ENCODE measurements around the gene ITPKC.

DNA sequence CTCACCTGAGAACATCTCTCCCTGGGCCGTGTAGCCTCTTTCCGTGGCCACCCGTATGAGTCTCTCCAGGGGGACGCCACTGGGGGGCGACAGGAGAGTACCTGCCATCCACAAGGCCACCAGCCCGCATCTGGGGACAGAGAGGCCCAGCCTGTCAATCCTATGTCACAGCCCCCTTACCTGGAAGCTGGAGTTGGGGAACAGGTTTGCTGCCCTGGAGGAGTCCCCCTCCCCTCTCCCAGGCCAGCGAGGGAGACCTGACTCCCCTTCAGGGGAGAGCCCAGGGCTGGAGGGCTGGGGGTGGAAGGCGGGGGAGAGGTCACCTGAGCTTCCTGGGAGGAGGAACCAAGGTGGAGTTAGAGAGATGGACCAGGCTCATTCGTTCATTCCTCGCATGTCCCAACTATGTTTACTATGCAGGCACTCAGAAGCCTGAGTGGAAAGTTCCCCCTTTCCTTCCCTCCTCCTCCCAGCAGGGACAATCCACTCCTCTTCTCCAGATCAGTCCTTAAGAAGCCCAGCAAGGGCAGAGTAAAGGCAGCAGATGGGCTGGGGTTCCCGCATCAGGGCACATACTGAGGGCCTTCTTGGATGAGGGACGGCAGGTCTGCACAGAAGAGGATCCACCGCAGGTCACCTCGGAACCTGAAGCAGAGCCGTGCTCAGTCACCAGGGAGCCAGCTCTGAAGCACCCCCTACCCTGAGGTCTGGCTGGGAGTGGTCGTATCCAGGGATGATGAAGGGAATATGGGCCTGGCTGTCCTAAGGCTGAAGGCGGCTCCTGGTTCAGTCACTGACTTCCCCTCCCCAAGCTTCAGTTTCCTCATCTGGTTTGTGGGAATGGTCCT lies 27.9 kb downstream of the ITPKC start:
- TF ChIP-seq, protein P1, sequence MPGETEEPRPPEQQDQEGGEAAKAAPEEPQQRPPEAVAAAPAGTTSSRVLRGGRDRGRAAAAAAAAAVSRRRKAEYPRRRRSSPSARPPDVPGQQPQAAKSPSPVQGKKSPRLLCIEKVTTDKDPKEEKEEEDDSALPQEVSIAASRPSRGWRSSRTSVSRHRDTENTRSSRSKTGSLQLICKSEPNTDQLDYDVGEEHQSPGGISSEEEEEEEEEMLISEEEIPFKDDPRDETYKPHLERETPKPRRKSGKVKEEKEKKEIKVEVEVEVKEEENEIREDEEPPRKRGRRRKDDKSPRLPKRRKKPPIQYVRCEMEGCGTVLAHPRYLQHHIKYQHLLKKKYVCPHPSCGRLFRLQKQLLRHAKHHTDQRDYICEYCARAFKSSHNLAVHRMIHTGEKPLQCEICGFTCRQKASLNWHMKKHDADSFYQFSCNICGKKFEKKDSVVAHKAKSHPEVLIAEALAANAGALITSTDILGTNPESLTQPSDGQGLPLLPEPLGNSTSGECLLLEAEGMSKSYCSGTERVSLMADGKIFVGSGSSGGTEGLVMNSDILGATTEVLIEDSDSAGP (CRISPR knock-in tag; IDR thresholded peaks at IDR 0.05; ENCODE audit: borderline replicate concordance), result peak; percentile 38; the same call in 1 of the 2 replicates
- TF ChIP-seq ZBTB8A (CRISPR knock-in tag; IDR thresholded peaks at IDR 0.05; ENCODE audit: borderline replicate concordance, low read depth), result no peak
- TF ChIP-seq, protein P2, sequence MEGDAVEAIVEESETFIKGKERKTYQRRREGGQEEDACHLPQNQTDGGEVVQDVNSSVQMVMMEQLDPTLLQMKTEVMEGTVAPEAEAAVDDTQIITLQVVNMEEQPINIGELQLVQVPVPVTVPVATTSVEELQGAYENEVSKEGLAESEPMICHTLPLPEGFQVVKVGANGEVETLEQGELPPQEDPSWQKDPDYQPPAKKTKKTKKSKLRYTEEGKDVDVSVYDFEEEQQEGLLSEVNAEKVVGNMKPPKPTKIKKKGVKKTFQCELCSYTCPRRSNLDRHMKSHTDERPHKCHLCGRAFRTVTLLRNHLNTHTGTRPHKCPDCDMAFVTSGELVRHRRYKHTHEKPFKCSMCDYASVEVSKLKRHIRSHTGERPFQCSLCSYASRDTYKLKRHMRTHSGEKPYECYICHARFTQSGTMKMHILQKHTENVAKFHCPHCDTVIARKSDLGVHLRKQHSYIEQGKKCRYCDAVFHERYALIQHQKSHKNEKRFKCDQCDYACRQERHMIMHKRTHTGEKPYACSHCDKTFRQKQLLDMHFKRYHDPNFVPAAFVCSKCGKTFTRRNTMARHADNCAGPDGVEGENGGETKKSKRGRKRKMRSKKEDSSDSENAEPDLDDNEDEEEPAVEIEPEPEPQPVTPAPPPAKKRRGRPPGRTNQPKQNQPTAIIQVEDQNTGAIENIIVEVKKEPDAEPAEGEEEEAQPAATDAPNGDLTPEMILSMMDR (CRISPR knock-in tag; IDR thresholded peaks at IDR 0.05), result peak; percentile 62
- TF ChIP-seq, protein P3, sequence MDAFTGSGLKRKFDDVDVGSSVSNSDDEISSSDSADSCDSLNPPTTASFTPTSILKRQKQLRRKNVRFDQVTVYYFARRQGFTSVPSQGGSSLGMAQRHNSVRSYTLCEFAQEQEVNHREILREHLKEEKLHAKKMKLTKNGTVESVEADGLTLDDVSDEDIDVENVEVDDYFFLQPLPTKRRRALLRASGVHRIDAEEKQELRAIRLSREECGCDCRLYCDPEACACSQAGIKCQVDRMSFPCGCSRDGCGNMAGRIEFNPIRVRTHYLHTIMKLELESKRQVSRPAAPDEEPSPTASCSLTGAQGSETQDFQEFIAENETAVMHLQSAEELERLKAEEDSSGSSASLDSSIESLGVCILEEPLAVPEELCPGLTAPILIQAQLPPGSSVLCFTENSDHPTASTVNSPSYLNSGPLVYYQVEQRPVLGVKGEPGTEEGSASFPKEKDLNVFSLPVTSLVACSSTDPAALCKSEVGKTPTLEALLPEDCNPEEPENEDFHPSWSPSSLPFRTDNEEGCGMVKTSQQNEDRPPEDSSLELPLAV (CRISPR knock-in tag; conservative IDR thresholded peaks at IDR 0.05; ENCODE audit: low read depth), result no peak
- no peak for TF ChIP-seq TBX2 (CRISPR knock-in tag; IDR thresholded peaks at IDR 0.05; ENCODE audit: borderline replicate concordance)
- TF ChIP-seq RAD51 (IDR thresholded peaks at IDR 0.05; ENCODE audit: borderline replicate concordance), result no peak

Data from HepG2 (cell line).